ENCODE data around the gene FGF2. TPM values are rescaled to one million over a fixed set of nuclear protein-coding genes. Genes with fewer than 3 reads are reported as not detected.
A peak's percentile ranks its signal among the peaks of the same experiment; 100 is the strongest.

FGF2 gene
- total and polyA plus RNA-seq, 2 experiments from 2014 or later: 3.2 to 3.4 TPM

DNA sequence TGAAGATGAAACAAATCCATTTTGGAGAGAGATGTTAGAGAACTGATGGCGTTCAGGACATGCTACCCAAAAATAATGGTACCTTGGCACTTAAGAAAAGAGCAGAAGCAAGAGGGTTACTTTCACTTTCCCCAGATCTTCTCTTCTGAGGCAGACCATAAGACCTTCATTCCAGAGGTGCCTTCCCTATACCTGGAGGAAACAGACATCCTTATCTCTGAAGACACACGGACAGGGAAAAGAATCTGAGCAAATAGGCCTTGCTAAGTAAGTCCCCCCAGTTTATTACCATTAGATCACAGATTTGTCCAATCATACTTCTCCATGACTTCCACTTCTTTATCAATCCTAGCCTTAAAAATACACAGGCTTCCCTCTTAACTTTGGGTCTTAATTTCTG is 2.0 kb upstream of the FGF2 start:
- TF ChIP-seq, protein P1, sequence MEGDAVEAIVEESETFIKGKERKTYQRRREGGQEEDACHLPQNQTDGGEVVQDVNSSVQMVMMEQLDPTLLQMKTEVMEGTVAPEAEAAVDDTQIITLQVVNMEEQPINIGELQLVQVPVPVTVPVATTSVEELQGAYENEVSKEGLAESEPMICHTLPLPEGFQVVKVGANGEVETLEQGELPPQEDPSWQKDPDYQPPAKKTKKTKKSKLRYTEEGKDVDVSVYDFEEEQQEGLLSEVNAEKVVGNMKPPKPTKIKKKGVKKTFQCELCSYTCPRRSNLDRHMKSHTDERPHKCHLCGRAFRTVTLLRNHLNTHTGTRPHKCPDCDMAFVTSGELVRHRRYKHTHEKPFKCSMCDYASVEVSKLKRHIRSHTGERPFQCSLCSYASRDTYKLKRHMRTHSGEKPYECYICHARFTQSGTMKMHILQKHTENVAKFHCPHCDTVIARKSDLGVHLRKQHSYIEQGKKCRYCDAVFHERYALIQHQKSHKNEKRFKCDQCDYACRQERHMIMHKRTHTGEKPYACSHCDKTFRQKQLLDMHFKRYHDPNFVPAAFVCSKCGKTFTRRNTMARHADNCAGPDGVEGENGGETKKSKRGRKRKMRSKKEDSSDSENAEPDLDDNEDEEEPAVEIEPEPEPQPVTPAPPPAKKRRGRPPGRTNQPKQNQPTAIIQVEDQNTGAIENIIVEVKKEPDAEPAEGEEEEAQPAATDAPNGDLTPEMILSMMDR (IDR thresholded peaks at IDR 0.05; ENCODE audit: low read depth, low read length): no peak
- Histone ChIP-seq H3K9me3 (ENCODE audit: low read depth) (no peaks in the 10 kb centered on the region), H3K27me3 (peaks cover 14% of the 10 kb centered on the region), H3K4me1 (ENCODE audit: low read depth) (no peaks in the 10 kb centered on the region), H3K4me3 (no peak overlapping the region), H3K36me3 (no peaks in the 10 kb centered on the region), H3K27ac (no peak overlapping the region)
- DNase-seq (ENCODE audit: low read depth in 1 of 2, low spot score in 1 of 2): no peak

DNA sequence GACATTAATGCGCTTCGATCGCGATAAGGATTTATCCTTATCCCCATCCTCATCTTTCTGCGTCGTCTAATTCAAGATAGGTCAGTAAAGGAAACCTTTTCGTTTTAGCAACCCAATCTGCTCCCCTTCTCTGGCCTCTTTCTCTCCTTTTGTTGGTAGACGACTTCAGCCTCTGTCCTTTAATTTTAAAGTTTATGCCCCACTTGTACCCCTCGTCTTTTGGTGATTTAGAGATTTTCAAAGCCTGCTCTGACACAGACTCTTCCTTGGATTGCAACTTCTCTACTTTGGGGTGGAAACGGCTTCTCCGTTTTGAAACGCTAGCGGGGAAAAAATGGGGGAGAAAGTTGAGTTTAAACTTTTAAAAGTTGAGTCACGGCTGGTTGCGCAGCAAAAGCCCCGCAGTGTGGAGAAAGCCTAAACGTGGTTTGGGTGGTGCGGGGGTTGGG is 528 bp upstream of the FGF2 start:
- peak overlapping the region; percentile 64 for H3K4me3 ChIP-seq
- no peaks in the 10 kb centered on the region for H3K4me1 ChIP-seq (ENCODE audit: low read depth)
- TF ChIP-seq, protein P1 (IDR thresholded peaks at IDR 0.05; ENCODE audit: low read depth, low read length): no peak
- no peaks in the 10 kb centered on the region for H3K36me3 ChIP-seq
- no peak overlapping the region for H3K27ac ChIP-seq
- DNase-seq (ENCODE audit: low read depth in 1 of 2, low spot score in 1 of 2): no peak
- H3K27me3 ChIP-seq: peaks cover 14% of the 10 kb centered on the region
- H3K9me3 ChIP-seq (ENCODE audit: low read depth): no peaks in the 10 kb centered on the region

DNA sequence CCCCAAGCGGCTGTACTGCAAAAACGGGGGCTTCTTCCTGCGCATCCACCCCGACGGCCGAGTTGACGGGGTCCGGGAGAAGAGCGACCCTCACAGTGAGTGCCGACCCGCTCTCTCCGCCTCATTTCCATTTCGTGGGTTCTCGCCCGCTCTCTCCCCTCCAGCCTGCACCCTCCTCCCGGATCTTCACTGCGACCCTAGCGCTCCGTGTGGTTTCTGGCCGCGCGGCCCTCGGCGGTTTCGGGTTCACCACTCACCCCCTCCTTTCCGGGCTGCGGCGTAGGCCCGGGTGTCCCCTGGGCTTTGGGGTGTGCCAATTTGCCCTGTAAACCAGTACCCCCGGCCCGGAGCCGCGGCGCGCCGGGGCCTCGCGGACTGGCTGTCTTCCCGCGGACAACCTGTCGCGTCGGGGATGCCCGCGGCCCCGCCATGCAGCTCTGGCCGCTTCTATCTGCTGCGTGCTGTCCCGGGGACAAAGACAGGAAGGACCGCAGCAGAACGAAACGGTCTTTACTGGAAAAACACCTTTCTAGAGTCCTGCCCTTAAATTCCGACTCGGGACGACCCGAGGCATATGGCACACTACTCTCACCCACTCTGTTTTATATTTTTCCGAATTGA is 737 bp downstream of the FGF2 start:
- peaks cover 14% of the 10 kb centered on the region for H3K27me3 ChIP-seq
- TF ChIP-seq, protein P1 (IDR thresholded peaks at IDR 0.05; ENCODE audit: low read depth, low read length): peak; percentile 15
- no peak overlapping the region for H3K27ac ChIP-seq
- peak; percentile 36 to 64 for DNase-seq (ENCODE audit: low read depth in 1 of 2, low spot score in 1 of 2)
- H3K4me3 ChIP-seq: peak overlapping the region; percentile 64
- no peaks in the 10 kb centered on the region for H3K36me3 ChIP-seq
- no peaks in the 10 kb centered on the region for H3K4me1 ChIP-seq (ENCODE audit: low read depth)
- no peaks in the 10 kb centered on the region for H3K9me3 ChIP-seq (ENCODE audit: low read depth)

DNA sequence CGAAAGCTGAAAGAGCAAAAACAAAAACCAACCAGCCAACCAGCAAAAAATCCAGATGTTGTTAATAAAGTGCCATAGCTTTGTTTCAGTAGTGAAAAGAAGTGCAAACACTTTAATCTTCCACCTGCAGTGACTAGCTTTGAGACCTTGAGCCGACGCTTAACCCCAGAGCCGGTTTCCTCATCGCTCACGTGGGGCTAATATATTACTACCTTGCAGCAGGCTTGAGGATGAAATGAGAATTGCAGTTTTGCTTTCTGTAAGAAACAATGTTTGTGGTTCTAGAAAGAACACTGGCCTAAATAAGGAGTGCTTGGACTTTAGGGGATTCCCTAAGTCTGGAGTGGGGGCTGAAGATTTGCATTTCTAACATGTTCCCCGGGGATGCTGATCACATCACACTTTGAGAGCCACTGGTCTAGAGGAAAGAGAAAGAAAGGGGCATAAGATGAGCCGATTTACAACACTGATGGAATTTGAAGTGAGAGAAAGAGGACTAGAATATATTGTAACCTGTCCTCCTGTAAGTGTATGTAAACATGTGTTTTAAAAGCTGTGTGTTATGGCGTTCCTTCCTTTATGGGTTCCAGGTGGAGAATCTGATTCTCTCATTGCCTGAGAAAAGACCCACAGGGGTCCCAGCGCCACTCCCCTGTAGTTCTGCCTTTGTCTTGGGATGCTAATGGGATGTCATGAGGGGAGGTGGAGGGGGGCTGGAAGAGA is 1.4 kb downstream of the FGF2 start:
- TF ChIP-seq, protein P1 (IDR thresholded peaks at IDR 0.05; ENCODE audit: low read depth, low read length): peak; percentile 30
- peak overlapping the region; percentile 64 for H3K4me3 ChIP-seq
- H3K27me3 ChIP-seq: peaks cover 14% of the 10 kb centered on the region
- H3K27ac ChIP-seq: no peak overlapping the region
- peak; percentile 19 to 77 for DNase-seq (ENCODE audit: low read depth in 1 of 2, low spot score in 1 of 2)
- no peaks in the 10 kb centered on the region for H3K36me3 ChIP-seq
- no peaks in the 10 kb centered on the region for H3K9me3 ChIP-seq (ENCODE audit: low read depth)
- H3K4me1 ChIP-seq (ENCODE audit: low read depth): no peaks in the 10 kb centered on the region

DNA sequence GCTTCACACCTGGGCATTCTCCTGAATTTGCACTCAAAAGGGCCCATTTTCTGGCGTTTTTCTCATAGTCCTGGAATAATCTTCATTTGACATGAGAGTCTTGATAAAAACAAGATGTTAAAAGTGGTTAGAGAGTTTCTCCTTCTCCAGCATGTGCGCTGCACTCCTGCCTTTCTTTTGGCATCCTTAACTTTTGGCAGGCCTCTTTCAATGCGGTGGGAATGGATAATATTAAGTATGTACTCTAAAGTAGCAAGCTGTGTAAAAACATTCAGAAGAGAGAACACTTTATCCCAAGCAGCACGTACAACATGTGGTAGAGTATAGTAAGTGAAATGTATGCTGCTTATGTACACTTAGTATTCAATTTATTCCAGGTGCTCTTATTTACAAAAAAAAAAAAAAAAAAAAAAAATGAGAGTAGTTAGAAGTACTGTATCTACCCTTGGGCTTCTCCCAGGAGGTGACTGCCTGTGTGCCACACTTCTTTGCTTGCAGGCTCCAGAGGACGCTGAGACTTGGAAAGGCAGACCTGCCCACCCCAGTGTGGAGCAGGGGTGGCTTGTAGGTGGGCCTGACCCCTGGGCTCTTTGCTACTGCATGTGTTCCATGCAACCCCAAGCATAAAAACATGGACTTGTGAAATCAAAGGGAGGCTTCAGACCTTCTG is 3.9 kb downstream of the FGF2 start:
- peak in 1 of 2 donors; percentile 71 for DNase-seq (ENCODE audit: low read depth in 1 of 2, low spot score in 1 of 2)
- Histone ChIP-seq H3K27ac (no peak overlapping the region), H3K36me3 (no peaks in the 10 kb centered on the region), H3K27me3 (peaks cover 14% of the 10 kb centered on the region), H3K4me3 (no peak overlapping the region), H3K4me1 (ENCODE audit: low read depth) (no peaks in the 10 kb centered on the region), H3K9me3 (ENCODE audit: low read depth) (no peaks in the 10 kb centered on the region)
- TF ChIP-seq, protein P1 (IDR thresholded peaks at IDR 0.05; ENCODE audit: low read depth, low read length): no peak
